PC-3 (cell line): ENCODE measurements around the gene PXDC1.

ENCODE experiments used
- CTCF ChIP-seq: fragments of 300-600 bp; sonication (generic); conservative IDR thresholded peaks from 2 replicates; pipeline ENCODE4 v1.5.1; 2017; ENCODE audit warnings: antibody characterized with exemption, low read depth, mild to moderate bottlenecking, low read length
- EZH2 ChIP-seq: fragments of 300-600 bp; sonication (generic); IDR thresholded peaks from one replicate; pipeline ENCODE4 v1.6.1; 2017; ENCODE audit warnings: antibody characterized with exemption, mild to moderate bottlenecking, low read length; ENCODE audit not compliant: unreplicated experiment
- EZH2phosphoT487 ChIP-seq: fragments of 300-600 bp; sonication (generic); IDR thresholded peaks from 2 replicates; pipeline ENCODE4 v1.6.1; 2018; ENCODE audit warnings: mild to moderate bottlenecking, antibody characterized with exemption, low read length, borderline replicate concordance

DNA sequence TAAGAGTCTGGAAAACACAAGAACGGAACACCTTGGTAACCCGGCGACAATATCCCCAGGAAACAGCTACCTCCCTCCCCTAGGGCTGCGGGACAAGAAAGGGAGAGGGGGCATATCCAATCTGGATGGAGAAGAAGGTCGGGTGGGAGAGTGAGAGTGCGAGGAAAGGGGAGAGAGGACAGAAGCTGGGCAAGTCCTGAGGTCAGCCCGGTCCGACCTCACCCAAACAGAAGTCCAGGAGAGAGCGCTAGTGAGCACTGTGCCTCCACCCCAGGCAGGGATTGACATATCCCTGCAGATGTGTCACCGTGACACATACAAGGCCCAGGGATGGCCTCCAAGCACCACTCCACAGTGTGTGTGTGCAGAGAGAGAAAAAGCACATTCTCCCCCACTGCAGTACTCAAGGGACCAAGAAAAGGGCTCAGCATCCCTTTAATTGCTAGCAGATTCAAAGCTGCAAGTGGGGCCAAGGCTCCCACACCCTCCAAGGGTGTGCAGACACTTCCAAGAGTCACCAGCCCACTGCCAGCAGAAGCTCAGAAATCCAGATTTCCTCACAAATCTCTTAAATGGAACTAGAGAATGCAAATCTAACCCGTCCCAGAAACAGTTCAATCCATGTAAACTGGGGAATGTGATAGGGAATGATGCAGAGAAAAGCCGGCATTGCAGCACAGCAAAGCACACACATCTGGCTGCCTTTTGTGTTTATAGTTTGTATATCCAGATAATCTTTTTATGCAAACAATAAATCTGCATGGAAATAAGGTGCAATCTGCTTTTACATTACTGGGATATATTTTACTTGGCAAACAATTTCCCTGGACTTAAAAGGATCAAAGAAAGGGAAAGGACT lies 3.1 kb downstream of the PXDC1 start:
- TF ChIP-seq CTCF (peak; percentile 90), EZH2phosphoT487 (no peak), EZH2 (no peak)
